ENCODE data around the gene SLC27A2. TPM values are rescaled to one million over a fixed set of nuclear protein-coding genes. Genes with fewer than 3 reads are reported as not detected.

The SLC27A2 gene
- total and polyA plus RNA-seq, 4 donors: 80.2 to 504 (median 216) TPM

- peak overlapping the region in 1 of 3 donors; percentile 0 for H3K4me3 ChIP-seq (ENCODE audit: low read depth in 1 of 3, low read length in 3 of 3)
- H3K27ac ChIP-seq (ENCODE audit: low read depth in 1 of 2, low read length in 2 of 2): peak overlapping the region; percentile 37 to 55
- WGBS: 30% methylated on average over 2 of the region's 2 CpGs
- no peaks in the 10 kb centered on the region for H3K27me3 ChIP-seq (ENCODE audit: control insufficient read depth in 4 of 4, insufficient read depth in 4 of 4, low read length in 3 of 4)
- no peaks in the 10 kb centered on the region for H3K9me3 ChIP-seq (ENCODE audit: control insufficient read depth in 4 of 4, low read length in 3 of 4)
- peaks cover 0 to 22% (median 14%) of the 10 kb centered on the region in 4 donors for H3K4me1 ChIP-seq (ENCODE audit: control insufficient read depth in 4 of 4, insufficient read depth in 4 of 4, low read length in 3 of 4)
- DNase-seq (ENCODE audit: low spot score): no peak
- TF ChIP-seq HNF4A (conservative IDR thresholded peaks at IDR 0.05) (peak; percentile 66 to 72), FOXA2 (IDR thresholded peaks at IDR 0.05) (peak; percentile 21), YY1 (IDR thresholded peaks at IDR 0.05) (peak; percentile 64), TAF1 (conservative IDR thresholded peaks at IDR 0.05) (no peak), JUND (IDR thresholded peaks at IDR 0.05) (no peak), CTCF (IDR thresholded peaks at IDR 0.05; ENCODE audit: low read depth, low read length, missing input control) (no peak), SP1 (IDR thresholded peaks at IDR 0.05) (peak; percentile 68), HNF4G (IDR thresholded peaks at IDR 0.05) (peak; percentile 31), EGR1 (IDR thresholded peaks at IDR 0.05; ENCODE audit: low read depth in 2 of 2) (peak in 1 of 2 donors; percentile 73), RAD21 (IDR thresholded peaks at IDR 0.05) (peak; percentile 40 to 57), ATF3 (IDR thresholded peaks at IDR 0.05) (no peak), RXRA (IDR thresholded peaks at IDR 0.05) (peak; percentile 76 to 80), NR2F2 (IDR thresholded peaks at IDR 0.05) (no peak), MAX (IDR thresholded peaks at IDR 0.05) (peak; percentile 64), FOXA1 (IDR thresholded peaks at IDR 0.05) (no peak), REST (IDR thresholded peaks at IDR 0.05) (peak; percentile 42), ZBTB33 (IDR thresholded peaks at IDR 0.05) (peak; percentile 64), GABPA (IDR thresholded peaks at IDR 0.05 in 1 of 2, conservative IDR thresholded peaks at IDR 0.05 in 1 of 2) (peak; percentile 73 to 90)
- peak overlapping the region in 1 of 2 donors; percentile 5 for H3K9ac ChIP-seq (ENCODE audit: low read depth in 1 of 2, low read length in 2 of 2)
- H3K36me3 ChIP-seq (ENCODE audit: control insufficient read depth in 4 of 4, insufficient read depth in 3 of 4, low read depth in 1 of 4, low read length in 3 of 4): no peaks in the 10 kb centered on the region
Observed at GRCh38 chr15:50146632-50147031, 35.4 kb upstream of the SLC27A2 start.
